ENCODE data around the gene AMOTL1.
A peak's percentile ranks its signal among the peaks of the same experiment; 100 is the strongest.

Gene AMOTL1

GRCh38 chr11:94767701-94768601 is at the start of gene AMOTL1:
Gene AMOTL1 (plus strand): TSS chr11:94768356. CDS start chr11:94768512, 156 bp downstream.
- Histone ChIP-seq H3K27ac (peak within 1 kb of the TSS; percentile 75 to 98 (median 95)), H3K4me3 (peak within 1 kb of the TSS; percentile 53 to 84 (median 71))

- no peak overlapping the region for H3K27ac ChIP-seq
These were observed 48.3 kb upstream of the AMOTL1 start for GRCh38 chr11:94719876-94720275.

GRCh38 chr11:94721565-94722292 is 46.4 kb upstream of the AMOTL1 start:
- peak overlapping the region in 1 of 21 experiments; percentile 43 for H3K27ac ChIP-seq
- H3K4me3 ChIP-seq = no peak overlapping the region

More at GRCh38 chr11:94719876-94720275, 48.3 kb upstream of the AMOTL1 start:
- H3K4me3 ChIP-seq = no peak overlapping the region

- H3K4me3 ChIP-seq = no peak overlapping the region
These were observed 45.4 kb upstream of the AMOTL1 start for GRCh38 chr11:94722735-94723134.

GRCh38 chr11:94725097-94725496 is 43.1 kb upstream of the AMOTL1 start:
- Histone ChIP-seq H3K4me3 (no peak overlapping the region), H3K27ac (no peak overlapping the region)

More at GRCh38 chr11:94722735-94723134, 45.4 kb upstream of the AMOTL1 start:
- no peak overlapping the region for H3K27ac ChIP-seq

- Histone ChIP-seq H3K4me3 (no peak overlapping the region), H3K27ac (no peak overlapping the region)
These were observed 40.3 kb upstream of the AMOTL1 start for GRCh38 chr11:94727819-94728218.

- Histone ChIP-seq H3K27ac (no peak overlapping the region), H3K4me3 (no peak overlapping the region)
These were observed 39.6 kb upstream of the AMOTL1 start for GRCh38 chr11:94728541-94728940.

- Histone ChIP-seq H3K4me3 (no peak overlapping the region), H3K27ac (no peak overlapping the region)
These were observed 39.0 kb upstream of the AMOTL1 start for GRCh38 chr11:94728966-94729751.

GRCh38 chr11:94730153-94730552 is 38.0 kb upstream of the AMOTL1 start:
- Histone ChIP-seq H3K4me3 (no peak overlapping the region), H3K27ac (no peak overlapping the region)

- no peak overlapping the region for H3K4me3 ChIP-seq
- H3K27ac ChIP-seq = peak overlapping the region in 18 of 21 experiments; percentile 15 to 76 (median 53)
These were observed 36.1 kb upstream of the AMOTL1 start for GRCh38 chr11:94731880-94732601.

GRCh38 chr11:94732617-94733281 is 35.4 kb upstream of the AMOTL1 start:
- H3K4me3 ChIP-seq = no peak overlapping the region
- H3K27ac ChIP-seq = peak overlapping the region in 18 of 21 experiments; percentile 15 to 76 (median 53)

GRCh38 chr11:94734563-94735275 is 33.4 kb upstream of the AMOTL1 start:
- Histone ChIP-seq H3K4me3 (no peak overlapping the region), H3K27ac (no peak overlapping the region)

- H3K27ac ChIP-seq = no peak overlapping the region
- H3K4me3 ChIP-seq = no peak overlapping the region
These were observed 32.2 kb upstream of the AMOTL1 start for GRCh38 chr11:94735907-94736306.

GRCh38 chr11:94737171-94737611 is 31.0 kb upstream of the AMOTL1 start:
- H3K4me3 ChIP-seq = no peak overlapping the region

GRCh38 chr11:94738746-94739145 is 29.4 kb upstream of the AMOTL1 start:
- H3K4me3 ChIP-seq = no peak overlapping the region
- H3K27ac ChIP-seq = no peak overlapping the region

More at GRCh38 chr11:94737171-94737611, 31.0 kb upstream of the AMOTL1 start:
- no peak overlapping the region for H3K27ac ChIP-seq

GRCh38 chr11:94739331-94739730 is 28.8 kb upstream of the AMOTL1 start:
- no peak overlapping the region for H3K27ac ChIP-seq
- no peak overlapping the region for H3K4me3 ChIP-seq

GRCh38 chr11:94740083-94741021 is 27.8 kb upstream of the AMOTL1 start:
- Histone ChIP-seq H3K4me3 (peak overlapping the region; percentile 34 to 57 (median 49)), H3K27ac (peak overlapping the region in 10 of 21 experiments; percentile 5 to 74 (median 36))

Measured in skin epidermis (tissue), 12 donors.